Muscle layer of colon (tissue), 2 donors: ENCODE results near the gene PLRG1.

Source experiments
- H3K27ac ChIP-seq: one replicate; pipeline ENCODE4 v1.7.0; 2013; ENCODE audit warnings: low read depth, mild to moderate bottlenecking, low read length, moderate library complexity
- H3K27me3 ChIP-seq, 2 donors: one replicate each; pipeline ENCODE4 v1.7.0; 2013; ENCODE audit warnings: low read length in 2 of 2, mild to moderate bottlenecking in 2 of 2; ENCODE audit not compliant: insufficient read depth in 2 of 2, control insufficient read depth in 1 of 2
- H3K36me3 ChIP-seq: one replicate; pipeline ENCODE4 v1.7.0; 2013; ENCODE audit warnings: mild to moderate bottlenecking, low read length; ENCODE audit not compliant: insufficient read depth
- H3K4me1 ChIP-seq: one replicate; pipeline ENCODE4 v1.7.0; 2013; ENCODE audit warnings: mild to moderate bottlenecking, low read length; ENCODE audit not compliant: insufficient read depth
- H3K4me3 ChIP-seq, 2 donors: one replicate each; pipeline ENCODE4 v1.7.0; 2013; ENCODE audit warnings: low read length in 2 of 2, low read depth in 1 of 2, mild to moderate bottlenecking in 1 of 2, moderate library complexity in 1 of 2
- H3K9ac ChIP-seq: one replicate; pipeline ENCODE4 v1.7.0; 2013; ENCODE audit warnings: low read length
- H3K9me3 ChIP-seq: one replicate; pipeline ENCODE4 v1.7.0; 2013; ENCODE audit warnings: mild to moderate bottlenecking, low read length
- donor health status: abdominal sarcoma.
- donor health status: Adenocarcinoma of cecum.

Gene PLRG1

GRCh38 chr4:154545689-154546088 lies 4.5 kb downstream of the PLRG1 start:
- peaks cover 13% of the 10 kb centered on the region for H3K4me1 ChIP-seq
- H3K9me3 ChIP-seq: no peaks in the 10 kb centered on the region
- no peak overlapping the region for H3K4me3 ChIP-seq
- peaks cover 56% of the 10 kb centered on the region for H3K36me3 ChIP-seq
- no peak overlapping the region for H3K9ac ChIP-seq
- no peaks in the 10 kb centered on the region for H3K27me3 ChIP-seq
- no peak overlapping the region for H3K27ac ChIP-seq

- H3K9me3 ChIP-seq: no peaks in the 10 kb centered on the region
- no peak overlapping the region for H3K9ac ChIP-seq
- no peak overlapping the region for H3K4me3 ChIP-seq
- no peak overlapping the region for H3K27ac ChIP-seq
- no peaks in the 10 kb centered on the region for H3K4me1 ChIP-seq
- H3K27me3 ChIP-seq: no peaks in the 10 kb centered on the region
- peaks cover 80% of the 10 kb centered on the region for H3K36me3 ChIP-seq
These were observed 7.8 kb downstream of the PLRG1 start for GRCh38 chr4:154542271-154542879.

- H3K4me1 ChIP-seq: peaks cover 9% of the 10 kb centered on the region
- H3K4me3 ChIP-seq: no peak overlapping the region
- no peak overlapping the region for H3K27ac ChIP-seq
- no peaks in the 10 kb centered on the region for H3K9me3 ChIP-seq
- no peaks in the 10 kb centered on the region for H3K27me3 ChIP-seq
- peaks cover 31% of the 10 kb centered on the region for H3K36me3 ChIP-seq
- no peak overlapping the region for H3K9ac ChIP-seq
These were observed 15.9 kb downstream of the PLRG1 start for GRCh38 chr4:154534296-154534695.

- H3K27ac ChIP-seq: no peak overlapping the region
- peaks cover 10% of the 10 kb centered on the region for H3K4me1 ChIP-seq
- no peaks in the 10 kb centered on the region for H3K9me3 ChIP-seq
These were observed 20.3 kb downstream of the PLRG1 start for GRCh38 chr4:154529728-154530519.

GRCh38 chr4:154528869-154529268 lies 21.3 kb downstream of the PLRG1 start:
- Histone ChIP-seq H3K27me3 (no peaks in the 10 kb centered on the region), H3K27ac (no peak overlapping the region), H3K9ac (no peak overlapping the region), H3K4me1 (peaks cover 10% of the 10 kb centered on the region), H3K9me3 (no peaks in the 10 kb centered on the region), H3K4me3 (no peak overlapping the region), H3K36me3 (no peaks in the 10 kb centered on the region)

More at GRCh38 chr4:154529728-154530519, 20.3 kb downstream of the PLRG1 start:
- no peaks in the 10 kb centered on the region for H3K36me3 ChIP-seq
- no peak overlapping the region for H3K9ac ChIP-seq
- H3K27me3 ChIP-seq: no peaks in the 10 kb centered on the region
- H3K4me3 ChIP-seq: no peak overlapping the region

GRCh38 chr4:154527308-154527707 lies 22.9 kb downstream of the PLRG1 start:
- no peaks in the 10 kb centered on the region for H3K36me3 ChIP-seq

GRCh38 chr4:154526151-154526550 lies 24.0 kb downstream of the PLRG1 start:
- Histone ChIP-seq H3K27me3 (no peaks in the 10 kb centered on the region), H3K4me1 (peaks cover 10% of the 10 kb centered on the region), H3K36me3 (no peaks in the 10 kb centered on the region), H3K9ac (no peak overlapping the region), H3K27ac (no peak overlapping the region), H3K4me3 (no peak overlapping the region), H3K9me3 (no peaks in the 10 kb centered on the region)

More at GRCh38 chr4:154527308-154527707, 22.9 kb downstream of the PLRG1 start:
- no peak overlapping the region for H3K9ac ChIP-seq
- H3K27me3 ChIP-seq: no peaks in the 10 kb centered on the region
- no peak overlapping the region for H3K27ac ChIP-seq
- peaks cover 10% of the 10 kb centered on the region for H3K4me1 ChIP-seq
- H3K4me3 ChIP-seq: no peak overlapping the region
- H3K9me3 ChIP-seq: no peaks in the 10 kb centered on the region

- Histone ChIP-seq H3K36me3 (no peaks in the 10 kb centered on the region), H3K4me3 (no peak overlapping the region), H3K4me1 (no peaks in the 10 kb centered on the region), H3K27me3 (no peaks in the 10 kb centered on the region), H3K9ac (no peak overlapping the region), H3K27ac (no peak overlapping the region), H3K9me3 (no peaks in the 10 kb centered on the region)
These were observed 28.6 kb downstream of the PLRG1 start for GRCh38 chr4:154521607-154522006.

- no peak overlapping the region for H3K9ac ChIP-seq
- H3K4me1 ChIP-seq: no peaks in the 10 kb centered on the region
- H3K36me3 ChIP-seq: no peaks in the 10 kb centered on the region
- H3K4me3 ChIP-seq: no peak overlapping the region
- no peak overlapping the region for H3K27ac ChIP-seq
- no peaks in the 10 kb centered on the region for H3K27me3 ChIP-seq
- H3K9me3 ChIP-seq: no peaks in the 10 kb centered on the region
These were observed 31.0 kb downstream of the PLRG1 start for GRCh38 chr4:154519214-154519613.

GRCh38 chr4:154517591-154517990 lies 32.6 kb downstream of the PLRG1 start:
- no peaks in the 10 kb centered on the region for H3K4me1 ChIP-seq
- H3K9ac ChIP-seq: no peak overlapping the region
- H3K36me3 ChIP-seq: no peaks in the 10 kb centered on the region
- no peaks in the 10 kb centered on the region for H3K9me3 ChIP-seq
- H3K27ac ChIP-seq: no peak overlapping the region
- no peak overlapping the region for H3K4me3 ChIP-seq
- H3K27me3 ChIP-seq: no peaks in the 10 kb centered on the region

- Histone ChIP-seq H3K36me3 (no peaks in the 10 kb centered on the region), H3K9me3 (no peaks in the 10 kb centered on the region), H3K27ac (no peak overlapping the region), H3K9ac (no peak overlapping the region), H3K4me1 (no peaks in the 10 kb centered on the region), H3K4me3 (no peak overlapping the region), H3K27me3 (no peaks in the 10 kb centered on the region)
These were observed 33.7 kb downstream of the PLRG1 start for GRCh38 chr4:154516318-154517029.
